ENCODE results near the gene KIAA1217.

Gene KIAA1217

GRCh38 chr10:24556750-24557742, 348.1 kb downstream of the KIAA1217 start:
- no peak overlapping the region for H3K27ac ChIP-seq
- DNase-seq (ENCODE audit: low read depth, low spot score) = no peak

DNA sequence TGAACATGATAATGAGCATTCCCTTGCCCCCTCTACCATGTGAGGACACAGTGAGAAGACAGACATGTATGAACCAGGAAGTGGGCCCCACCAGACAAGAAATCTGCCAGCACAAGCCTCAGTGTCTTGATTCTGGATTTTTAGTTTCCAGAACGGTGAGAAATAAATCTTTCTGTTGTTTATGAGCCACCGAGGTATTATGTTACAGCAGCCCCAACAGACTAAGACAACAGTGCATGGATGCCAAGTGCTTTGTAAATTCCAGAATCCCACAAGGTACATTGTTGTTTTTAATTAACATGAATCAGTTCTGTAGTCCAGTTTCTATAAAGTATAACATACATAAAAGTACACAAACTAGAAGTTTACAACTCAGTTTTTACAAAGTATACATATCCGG, 352.5 kb downstream of the KIAA1217 start:
- H3K27ac ChIP-seq = no peak overlapping the region
- no peak for DNase-seq (ENCODE audit: low read depth, low spot score)

DNA sequence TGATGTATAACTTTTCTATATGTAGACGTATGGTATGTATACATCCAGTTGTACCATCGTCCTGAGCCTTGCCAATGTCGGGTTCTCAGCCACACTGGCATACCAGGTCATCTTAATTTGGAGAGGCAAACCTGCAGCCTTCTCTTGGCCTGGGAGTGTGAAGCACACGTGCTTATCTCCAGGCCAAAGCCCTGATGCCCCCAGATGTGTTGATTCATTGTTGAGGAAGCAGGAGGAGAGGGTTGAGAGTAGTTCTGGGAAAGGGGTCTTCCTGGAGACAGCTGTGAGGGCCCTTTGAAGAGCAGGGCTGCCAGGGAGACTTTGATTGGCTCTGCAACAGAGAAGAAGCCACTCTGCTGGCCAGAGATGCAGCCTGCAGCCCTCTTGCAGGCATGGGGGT, 359.1 kb downstream of the KIAA1217 start:
- H3K27ac ChIP-seq = no peak overlapping the region
- DNase-seq (ENCODE audit: low read depth, low spot score) = no peak

GRCh38 chr10:24569330-24569796, 360.4 kb downstream of the KIAA1217 start:
- DNase-seq (ENCODE audit: low read depth, low spot score) = no peak

DNA sequence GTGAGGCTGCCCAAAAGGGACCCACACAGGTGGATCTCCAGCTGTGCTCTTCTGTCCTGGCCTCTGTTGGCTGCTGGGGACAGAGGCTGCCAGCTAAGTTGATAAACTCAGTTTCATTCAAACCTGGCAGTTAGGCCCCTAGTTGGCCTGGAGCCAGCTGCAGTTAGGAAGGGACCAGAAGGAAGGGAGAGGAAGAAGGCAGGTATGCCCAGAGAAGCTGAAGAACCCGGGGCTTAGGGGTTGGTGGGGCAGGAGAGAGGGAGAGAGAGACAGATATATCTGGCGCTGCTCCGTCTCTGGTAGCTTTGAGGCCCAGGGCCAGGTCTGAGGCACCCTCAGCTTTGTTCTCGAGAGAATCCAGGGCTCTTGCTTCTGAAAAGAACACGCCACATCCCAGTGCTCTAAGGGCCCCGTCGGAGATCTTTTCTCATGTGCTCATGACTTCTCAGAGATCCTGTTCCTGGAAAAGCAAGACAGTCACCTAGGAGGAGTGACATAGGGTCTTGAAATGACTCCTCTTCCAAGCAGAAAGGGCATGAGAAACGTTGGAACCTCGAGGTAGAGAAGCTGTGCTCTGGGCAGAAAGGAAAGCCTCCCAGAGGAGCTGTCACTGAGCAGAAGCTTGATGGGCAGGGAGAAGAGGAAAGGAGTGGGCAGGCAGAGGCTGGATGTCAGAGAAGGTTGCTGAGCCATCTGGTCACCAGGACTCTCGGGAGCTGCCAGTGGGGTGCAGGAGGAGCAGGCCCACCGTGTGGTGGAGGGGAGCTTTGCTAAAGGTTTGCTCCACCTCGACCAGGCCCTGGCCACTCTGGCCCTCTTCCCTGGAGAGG, 361.1 kb downstream of the KIAA1217 start:
- no peak for DNase-seq (ENCODE audit: low read depth, low spot score)

More at GRCh38 chr10:24569330-24569796, 360.4 kb downstream of the KIAA1217 start:
- H3K27ac ChIP-seq = no peak overlapping the region

DNA sequence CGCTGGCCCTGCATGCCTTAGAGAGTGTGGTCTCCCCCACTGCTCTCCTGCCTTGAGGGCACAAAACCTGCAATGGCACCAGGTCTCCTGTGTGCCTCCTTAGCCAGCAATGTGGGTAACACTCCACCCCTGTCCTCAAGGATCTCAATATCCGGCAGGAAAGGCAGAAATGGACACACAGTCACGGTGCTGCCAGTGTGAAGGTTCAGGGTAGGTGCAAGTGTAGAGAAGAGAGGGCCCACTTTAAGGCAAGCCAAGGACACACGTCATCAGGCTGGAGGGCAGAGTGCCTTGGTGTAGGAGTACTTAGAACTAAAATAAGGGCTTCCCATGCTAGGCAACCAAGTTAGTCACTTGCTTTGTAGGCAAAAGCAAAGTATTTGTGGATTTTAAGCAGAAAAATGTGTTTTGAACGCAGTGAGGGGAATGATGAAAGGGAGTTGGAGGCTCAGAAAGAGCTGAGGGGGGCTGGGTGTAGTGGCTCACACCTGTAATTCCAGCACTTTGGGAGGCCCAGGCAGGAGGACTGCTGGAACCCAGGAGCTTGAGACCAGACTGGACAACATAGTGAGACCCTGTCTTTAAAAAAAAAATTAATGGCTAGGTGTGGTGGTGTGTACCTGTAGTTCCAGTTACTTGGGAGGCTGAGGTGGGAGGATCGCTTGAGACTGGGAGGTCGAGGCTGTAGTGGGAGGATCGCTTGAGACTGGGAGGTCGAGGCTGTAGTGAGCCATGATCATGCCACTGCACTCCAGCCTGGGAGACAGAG, 361.9 kb downstream of the KIAA1217 start:
- DNase-seq (ENCODE audit: low read depth, low spot score) = no peak
- no peak overlapping the region for H3K27ac ChIP-seq

More for the DNA sequence above, 361.1 kb downstream of the KIAA1217 start:
- H3K27ac ChIP-seq = no peak overlapping the region

DNA sequence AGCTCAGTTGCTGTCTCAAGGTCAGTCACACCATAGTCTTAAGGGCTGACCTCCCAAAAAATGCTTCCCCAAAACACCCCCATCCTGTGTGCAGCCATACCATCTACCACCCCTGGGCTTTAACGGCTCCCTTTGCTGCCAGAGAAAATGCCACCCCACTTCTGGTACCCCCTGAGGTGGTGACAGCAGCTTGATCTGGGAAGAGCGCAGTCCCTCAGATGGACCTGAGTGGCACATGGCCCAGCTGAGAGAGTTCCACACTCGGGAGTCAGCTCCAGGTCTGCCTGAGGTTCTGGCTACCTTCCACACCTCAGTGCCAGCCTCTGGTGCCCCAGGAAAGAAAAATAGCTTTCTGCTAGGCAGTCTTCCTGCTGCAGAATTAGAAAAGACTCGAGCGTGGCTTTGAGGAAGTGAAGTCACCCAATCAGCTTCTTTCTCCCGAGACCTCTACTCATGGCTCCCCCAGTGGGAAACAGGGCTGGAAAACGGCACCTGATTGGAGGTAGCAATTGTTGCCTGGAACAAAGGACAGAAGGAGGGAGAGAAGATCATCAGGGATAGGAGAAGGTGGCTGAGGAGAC, 363.0 kb downstream of the KIAA1217 start:
- no peak for DNase-seq (ENCODE audit: low read depth, low spot score)

DNA sequence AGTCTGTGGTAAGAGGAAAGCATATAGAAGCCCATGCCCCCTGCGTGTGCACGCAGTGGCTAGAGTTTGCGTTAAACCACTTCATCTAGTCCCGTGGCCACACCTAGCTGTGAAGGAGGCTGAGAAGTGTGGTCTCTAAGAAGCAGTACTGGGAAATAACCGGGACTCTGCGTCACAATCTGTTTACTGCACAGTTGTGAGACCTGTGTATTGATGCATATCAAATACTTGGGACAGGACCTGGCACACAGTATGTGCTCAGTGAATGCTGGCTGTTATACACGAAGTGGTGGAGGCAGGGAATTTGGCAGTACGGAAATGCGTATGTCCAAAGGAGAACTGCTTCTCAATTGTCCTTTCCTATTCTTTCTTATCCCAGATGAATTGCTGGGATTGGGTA, 365.2 kb downstream of the KIAA1217 start:
- no peak for DNase-seq (ENCODE audit: low read depth, low spot score)
- no peak overlapping the region for H3K27ac ChIP-seq

More for the DNA sequence above, 363.0 kb downstream of the KIAA1217 start:
- no peak overlapping the region for H3K27ac ChIP-seq

DNA sequence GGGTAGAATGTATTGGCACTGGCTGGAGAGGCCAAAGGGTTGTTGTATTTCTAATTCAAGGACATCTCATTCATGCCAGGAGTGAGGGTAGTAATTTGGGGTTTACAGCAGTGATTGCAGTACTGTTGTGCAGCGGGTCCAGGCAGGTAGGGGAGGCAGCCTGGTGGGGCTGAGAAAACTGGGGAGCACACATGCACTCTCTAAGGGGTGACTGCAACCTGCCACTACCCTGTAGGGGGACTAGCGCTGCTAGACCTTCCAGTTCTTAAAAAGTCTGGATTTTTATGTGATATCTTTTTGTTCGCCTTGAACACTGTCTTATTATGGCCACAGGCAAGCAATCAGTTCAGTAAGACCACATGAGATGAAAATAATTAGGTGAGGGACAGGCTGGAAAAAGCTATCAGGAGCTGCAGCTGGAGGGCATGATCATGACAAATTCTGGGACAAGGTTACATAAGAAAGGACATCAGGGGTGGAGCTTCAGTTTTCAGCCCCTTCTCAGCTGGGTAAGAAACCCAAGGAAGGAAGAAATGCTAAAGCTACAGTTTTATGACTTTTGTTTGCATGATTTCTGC, 365.7 kb downstream of the KIAA1217 start:
- DNase-seq (ENCODE audit: low read depth, low spot score) = no peak
- H3K27ac ChIP-seq = no peak overlapping the region

GRCh38 chr10:24575481-24576002, 366.6 kb downstream of the KIAA1217 start:
- no peak overlapping the region for H3K27ac ChIP-seq
- DNase-seq (ENCODE audit: low read depth, low spot score) = no peak

GRCh38 chr10:24579448-24579847, 370.5 kb downstream of the KIAA1217 start:
- H3K27ac ChIP-seq = no peak overlapping the region
- no peak for DNase-seq (ENCODE audit: low read depth, low spot score)

GRCh38 chr10:24579906-24580305, 371.0 kb downstream of the KIAA1217 start:
- DNase-seq (ENCODE audit: low read depth, low spot score) = no peak

GRCh38 chr10:24589265-24589664, 380.3 kb downstream of the KIAA1217 start:
- no peak overlapping the region for H3K27ac ChIP-seq
- DNase-seq (ENCODE audit: low read depth, low spot score) = no peak

More at GRCh38 chr10:24579906-24580305, 371.0 kb downstream of the KIAA1217 start:
- no peak overlapping the region for H3K27ac ChIP-seq

- DNase-seq (ENCODE audit: low read depth, low spot score) = no peak
- H3K27ac ChIP-seq = no peak overlapping the region
These were observed 381.9 kb downstream of the KIAA1217 start for GRCh38 chr10:24590697-24591457.

DNA sequence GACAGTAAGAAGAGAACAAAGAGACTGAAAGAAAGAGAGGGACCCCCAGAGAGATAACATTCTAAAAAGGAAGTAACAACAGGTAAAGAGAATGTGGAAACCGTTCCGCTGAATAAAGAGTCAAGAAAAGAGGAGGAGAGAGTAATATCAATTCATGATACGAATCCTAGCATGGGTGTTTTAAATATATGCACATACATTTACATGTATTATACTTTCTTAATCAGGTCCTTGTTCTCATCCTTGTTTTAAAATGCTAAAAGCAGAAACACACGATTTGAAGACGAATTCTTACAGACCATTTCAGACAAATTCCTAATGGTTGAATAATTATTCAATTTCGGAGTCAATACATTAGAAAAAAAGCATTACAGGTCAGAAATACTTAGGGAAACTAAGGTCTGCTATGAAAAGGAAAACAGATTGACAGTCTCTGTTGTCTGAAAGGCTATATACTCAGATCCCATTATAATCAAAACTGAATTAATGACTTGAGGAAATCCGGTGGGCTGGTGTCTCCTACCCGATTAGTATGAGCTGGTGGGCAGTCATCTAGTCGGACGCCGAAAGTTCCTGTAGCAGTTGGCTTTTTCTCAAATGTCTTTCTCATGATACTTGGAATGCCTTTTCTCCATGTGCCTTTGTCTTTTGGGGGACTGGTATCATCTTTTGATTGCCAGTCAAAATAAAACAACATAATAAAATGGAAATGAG, 387.4 kb downstream of the KIAA1217 start:
- H3K27ac ChIP-seq = no peak overlapping the region
- no peak for DNase-seq (ENCODE audit: low read depth, low spot score)

GRCh38 chr10:24597426-24597825, 388.5 kb downstream of the KIAA1217 start:
- H3K27ac ChIP-seq = no peak overlapping the region
- no peak for DNase-seq (ENCODE audit: low read depth, low spot score)
